H9 (cell line): ENCODE results near the gene UQCC3. TPM values are rescaled to one million over a fixed set of nuclear protein-coding genes. Genes with fewer than 3 reads are reported as not detected.

Source experiments
- DNase-seq: peaks from one replicate; pipeline ENCODE4 v3.0.0-alpha.2; 2017
- H2AFZ ChIP-seq: one replicate; pipeline ENCODE4 v1.6.1; 2013; ENCODE audit warnings: mild to moderate bottlenecking, low read length, control low read depth, moderate library complexity
- H2AK5ac ChIP-seq: 2 replicates; pipeline ENCODE4 v1.6.1; 2013; ENCODE audit warnings: low read length, control low read depth, mixed read lengths; ENCODE audit not compliant: insufficient read length
- H2BK120ac ChIP-seq: one replicate; pipeline ENCODE4 v1.6.1; 2013; ENCODE audit warnings: low read depth, mild to moderate bottlenecking, low read length, control low read depth, inconsistent platforms; ENCODE audit not compliant: poor library complexity, severe bottlenecking
- H2BK12ac ChIP-seq: 2 replicates; pipeline ENCODE4 v1.6.1; 2013; ENCODE audit warnings: low read length, control low read depth, mixed read lengths, low read depth; ENCODE audit not compliant: insufficient read length
- H2BK15ac ChIP-seq: 2 replicates; pipeline ENCODE4 v1.6.1; 2013; ENCODE audit warnings: low read depth, low read length, control low read depth
- H2BK20ac ChIP-seq: one replicate; pipeline ENCODE4 v1.6.1; 2013; ENCODE audit warnings: low read depth, mild to moderate bottlenecking, low read length, control low read depth, inconsistent platforms; ENCODE audit not compliant: poor library complexity, severe bottlenecking
- H2BK5ac ChIP-seq: 2 replicates; pipeline ENCODE4 v1.6.1; 2013; ENCODE audit warnings: low read length, control low read depth, mixed read lengths; ENCODE audit not compliant: insufficient read length
- H3K14ac ChIP-seq: 2 replicates; pipeline ENCODE4 v1.6.1; 2013; ENCODE audit warnings: low read length, control low read depth; ENCODE audit not compliant: insufficient read depth
- H3K18ac ChIP-seq: 2 replicates; pipeline ENCODE4 v1.6.1; 2013; ENCODE audit warnings: low read depth, mild to moderate bottlenecking, mixed read lengths, low read length, control low read depth; ENCODE audit not compliant: insufficient read length
- H3K23ac ChIP-seq: 2 replicates; pipeline ENCODE4 v1.6.1; 2013; ENCODE audit warnings: low read length, control low read depth, mixed read lengths, low read depth; ENCODE audit not compliant: insufficient read length
- H3K23me2 ChIP-seq: 2 replicates; pipeline ENCODE4 v1.6.1; 2013; ENCODE audit warnings: low read depth, mild to moderate bottlenecking, mixed read lengths, low read length, control low read depth; ENCODE audit not compliant: insufficient read length, poor library complexity, severe bottlenecking
- H3K27ac ChIP-seq: 2 replicates; pipeline ENCODE4 v1.5.1; 2013; ENCODE audit warnings: low read length, control low read depth, mixed read lengths, low read depth; ENCODE audit not compliant: insufficient read length
- H3K27me3 ChIP-seq: 2 replicates; pipeline ENCODE4 v1.6.1; 2013; ENCODE audit warnings: low read length, control low read depth, inconsistent platforms; ENCODE audit not compliant: insufficient read depth
- H3K4ac ChIP-seq: 2 replicates; pipeline ENCODE4 v1.6.1; 2013; ENCODE audit warnings: low read depth, mild to moderate bottlenecking, control low read depth, inconsistent platforms, low read length, moderate library complexity
- H3K4me1 ChIP-seq: 2 replicates; pipeline ENCODE4 v1.6.1; 2013; ENCODE audit warnings: low read length, control low read depth, inconsistent platforms; ENCODE audit not compliant: insufficient read depth
- H3K4me2 ChIP-seq: 2 replicates; pipeline ENCODE4 v1.6.1; 2013; ENCODE audit warnings: low read length, control low read depth, mixed read lengths; ENCODE audit not compliant: insufficient read length, insufficient read depth
- H3K56ac ChIP-seq: 2 replicates; pipeline ENCODE4 v1.6.1; 2013; ENCODE audit warnings: low read depth, mild to moderate bottlenecking, mixed read lengths, low read length, control low read depth; ENCODE audit not compliant: insufficient read length
- H3K79me1 ChIP-seq: 2 replicates; pipeline ENCODE4 v1.6.1; 2013; ENCODE audit warnings: low read depth, mild to moderate bottlenecking, moderate library complexity, low read length, control low read depth, inconsistent platforms; ENCODE audit not compliant: insufficient read depth, poor library complexity, severe bottlenecking
- H3K79me2 ChIP-seq: 2 replicates; pipeline ENCODE4 v1.6.1; 2013; ENCODE audit warnings: low read length, control low read depth, inconsistent platforms; ENCODE audit not compliant: insufficient read depth
- H3K9ac ChIP-seq: 2 replicates; pipeline ENCODE4 v1.6.1; 2013; ENCODE audit warnings: low read length, control low read depth, mixed read lengths; ENCODE audit not compliant: insufficient read length; ENCODE audit errors: extremely low read depth
- H3K9me3 ChIP-seq: one replicate; pipeline ENCODE4 v1.6.1; 2013; ENCODE audit warnings: low read depth, low read length, inconsistent platforms; ENCODE audit not compliant: control insufficient read depth
- H3T11ph ChIP-seq: one replicate; pipeline ENCODE4 v1.6.1; 2013; ENCODE audit warnings: mild to moderate bottlenecking, low read length, control low read depth, inconsistent platforms
- H4K20me1 ChIP-seq: one replicate; pipeline ENCODE4 v1.6.1; 2013; ENCODE audit not compliant: control insufficient read depth, insufficient read length, insufficient read depth
- H4K5ac ChIP-seq: 2 replicates; pipeline ENCODE4 v1.6.1; 2013; ENCODE audit warnings: low read depth, mild to moderate bottlenecking, mixed read lengths, low read length, control low read depth; ENCODE audit not compliant: insufficient read length
- H4K8ac ChIP-seq: replicated peaks from 2 replicates; pipeline ENCODE4 v1.6.1; 2013; ENCODE audit warnings: low read length, control low read depth, mixed read lengths, low read depth; ENCODE audit not compliant: insufficient read length
- H4K91ac ChIP-seq: 2 replicates; pipeline ENCODE4 v1.6.1; 2013; ENCODE audit warnings: low read depth, mild to moderate bottlenecking, moderate library complexity, mixed read lengths, low read length, control low read depth; ENCODE audit not compliant: insufficient read length
- H3K27ac Mint-ChIP-seq, 3 experiments: 2 replicates in 2 of 3; 3 replicates in 1 of 3; pipeline ENCODE4 v1.8.0; 2020 to 2021; ENCODE audit warnings: mixed read lengths in 3 of 3, mild to moderate bottlenecking in 1 of 3, moderate library complexity in 1 of 3
- H3K27me3 Mint-ChIP-seq: 2 replicates; pipeline ENCODE4 v1.8.0; 2021; ENCODE audit warnings: low read depth, mild to moderate bottlenecking, moderate library complexity, mixed read lengths
- H3K36me3 Mint-ChIP-seq, 3 experiments: 2 replicates in 2 of 3; 3 replicates in 1 of 3; pipeline ENCODE4 v1.8.0; 2020 to 2021; ENCODE audit warnings: low read depth in 3 of 3, mixed read lengths in 3 of 3; ENCODE audit not compliant: insufficient read depth in 1 of 3
- H3K4me1 Mint-ChIP-seq, 2 experiments: 2 replicates each; pipeline ENCODE4 v1.8.0; 2020; ENCODE audit warnings: mixed read lengths in 2 of 2
- H3K4me3 Mint-ChIP-seq, 2 experiments: 2 replicates in 1 of 2; 3 replicates in 1 of 2; pipeline ENCODE4 v1.8.0; 2020 to 2021; ENCODE audit warnings: mild to moderate bottlenecking in 2 of 2, mixed read lengths in 2 of 2, moderate library complexity in 1 of 2
- H3K9me3 Mint-ChIP-seq, 2 experiments: 2 replicates in 1 of 2; 3 replicates in 1 of 2; pipeline ENCODE4 v1.8.0; 2020; ENCODE audit warnings: mild to moderate bottlenecking in 2 of 2, mixed read lengths in 2 of 2, moderate library complexity in 1 of 2
- WGBS: extraction: QIAGEN DNeasy Blood & Tissue Kit; methylation state at CpG from one replicate; pipeline ENCODE4 v1.1.7; 2013; ENCODE audit warnings: missing lambda C conversion rate, low lambda C conversion rate, mixed read lengths; ENCODE audit not compliant: insufficient read length; ENCODE audit errors: extremely low coverage; 5-methylcytosine and 5-hydroxymethylcytosine counted together
- total RNA-seq: library from RNA; stranded (reverse); gene quantifications from 2 replicates; pipeline ENCODE4 v1.2.1, GENCODE V29; 2021
- TF ChIP-seq, protein P1 (sequence below): fragments of 200-600 bp; sonication (generic); conservative IDR thresholded peaks from 3 replicates; pipeline ENCODE4 v1.8.0; 2021; ENCODE audit warnings: antibody characterized with exemption, mild to moderate bottlenecking

Gene UQCC3
- total RNA-seq, 1 experiment from 2014 or later, result 11.1 TPM

DNA sequence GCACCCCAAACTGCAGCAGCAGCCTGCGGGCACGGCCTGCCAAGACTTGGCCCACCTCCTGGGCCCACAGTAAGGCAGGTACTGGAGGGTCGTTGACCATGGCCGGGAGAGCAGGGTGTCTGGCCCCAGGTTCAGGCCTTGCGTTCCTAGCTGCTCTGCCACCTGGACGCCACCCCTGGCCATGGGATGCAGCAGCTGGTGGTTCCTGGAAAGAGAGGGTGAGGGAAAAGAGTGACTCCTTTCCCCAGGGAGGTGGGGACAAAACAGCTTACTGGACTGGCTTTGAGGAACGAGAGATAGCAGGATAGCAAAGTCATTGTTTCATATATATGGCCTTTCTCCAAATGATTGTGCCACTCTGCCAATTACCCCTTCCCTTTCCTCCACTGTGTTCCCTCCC, 33.9 kb downstream of the UQCC3 start:
- Histone ChIP-seq H2BK15ac (no peak overlapping the region), H3K27me3 (no peaks in the 10 kb centered on the region), H3K23me2 (peaks cover 28% of the 10 kb centered on the region), H3K4me2 (peak overlapping the region; percentile 82), H3K4me1 (peaks cover 2% of the 10 kb centered on the region; the same call in 1 of the 2 replicates), H3K23ac (no peak overlapping the region), H3K18ac (no peak overlapping the region), H3T11ph (no peak overlapping the region), H3K27ac (no peak overlapping the region), H3K56ac (no peak overlapping the region), H2BK20ac (no peak overlapping the region), H4K5ac (no peak overlapping the region), H2AK5ac (no peak overlapping the region), H4K8ac (no peak overlapping the region), H2BK120ac (no peak overlapping the region), H2BK5ac (no peak overlapping the region), H3K4ac (no peak overlapping the region), H4K20me1 (no peaks in the 10 kb centered on the region), H2BK12ac (no peak overlapping the region), H3K79me1 (no peaks in the 10 kb centered on the region), H3K14ac (no peak overlapping the region), H3K9me3 (no peaks in the 10 kb centered on the region), H3K79me2 (no peaks in the 10 kb centered on the region; the same call in 1 of the 2 replicates), H3K9ac (peak overlapping the region; percentile 71), H2AFZ (no peak overlapping the region), H4K91ac (no peak overlapping the region)
- DNase-seq, result peak; percentile 41
- Mint-ChIP-seq H3K27ac (peak overlapping the region; percentile 92 to 97 (median 93); a peak in 5 of 7 replicates), H3K9me3 (no peaks in the 10 kb centered on the region; a peak in 1 of 5 replicates), H3K4me1 (peaks cover 35 to 39% of the 10 kb centered on the region in 2 experiments), H3K27me3 (no peaks in the 10 kb centered on the region), H3K4me3 (peak overlapping the region; percentile 79 to 91), H3K36me3 (peaks cover 21 to 34% (median 23%) of the 10 kb centered on the region in 3 experiments)
- WGBS, result no CpG with 5 or more reads among the region's 7 CpGs
- TF ChIP-seq, protein P1, sequence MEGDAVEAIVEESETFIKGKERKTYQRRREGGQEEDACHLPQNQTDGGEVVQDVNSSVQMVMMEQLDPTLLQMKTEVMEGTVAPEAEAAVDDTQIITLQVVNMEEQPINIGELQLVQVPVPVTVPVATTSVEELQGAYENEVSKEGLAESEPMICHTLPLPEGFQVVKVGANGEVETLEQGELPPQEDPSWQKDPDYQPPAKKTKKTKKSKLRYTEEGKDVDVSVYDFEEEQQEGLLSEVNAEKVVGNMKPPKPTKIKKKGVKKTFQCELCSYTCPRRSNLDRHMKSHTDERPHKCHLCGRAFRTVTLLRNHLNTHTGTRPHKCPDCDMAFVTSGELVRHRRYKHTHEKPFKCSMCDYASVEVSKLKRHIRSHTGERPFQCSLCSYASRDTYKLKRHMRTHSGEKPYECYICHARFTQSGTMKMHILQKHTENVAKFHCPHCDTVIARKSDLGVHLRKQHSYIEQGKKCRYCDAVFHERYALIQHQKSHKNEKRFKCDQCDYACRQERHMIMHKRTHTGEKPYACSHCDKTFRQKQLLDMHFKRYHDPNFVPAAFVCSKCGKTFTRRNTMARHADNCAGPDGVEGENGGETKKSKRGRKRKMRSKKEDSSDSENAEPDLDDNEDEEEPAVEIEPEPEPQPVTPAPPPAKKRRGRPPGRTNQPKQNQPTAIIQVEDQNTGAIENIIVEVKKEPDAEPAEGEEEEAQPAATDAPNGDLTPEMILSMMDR, result 0 out of 3 replicates have a peak, but pooled peaks have one; percentile 11
